HepG2 (cell line): Measurements from ENCODE around the gene SLC48A1. TPM values are rescaled to one million over a fixed set of nuclear protein-coding genes. Genes with fewer than 3 reads are reported as not detected.

ENCODE experiments used
- ARID3A ChIP-seq: IDR thresholded peaks from 2 replicates; pipeline ENCODE4 v1.6.1; 2012; ENCODE audit warnings: low read depth, low read length, improper control_type of control experiment
- DR1 ChIP-seq: sonication (generic); formaldehyde crosslinking; IDR thresholded peaks from 2 replicates; pipeline ENCODE4 v1.8.0; 2021; ENCODE audit warnings: mild to moderate bottlenecking, missing genetic modification reagents, inconsistent platforms
- HOMEZ ChIP-seq: IDR thresholded peaks from 2 replicates; pipeline ENCODE4 v1.6.1; 2016; ENCODE audit warnings: low read depth
- MYC ChIP-seq: sonication (generic); formaldehyde crosslinking; IDR thresholded peaks from 2 replicates; pipeline ENCODE4 v1.9.0; 2021; ENCODE audit warnings: missing genetic modification reagents, borderline replicate concordance
- RAD21 ChIP-seq: fragments of 450-650 bp; formaldehyde crosslinking; IDR thresholded peaks from 2 replicates; pipeline ENCODE4 v1.5.0; 2020; ENCODE audit warnings: mild to moderate bottlenecking
- RERE ChIP-seq: IDR thresholded peaks from 2 replicates; pipeline ENCODE4 v1.6.1; 2016; ENCODE audit warnings: low read depth, missing genetic modification reagents, missing compliant biosample characterization
- RNF219 ChIP-seq: sonication (generic); formaldehyde crosslinking; IDR thresholded peaks from 2 replicates; pipeline ENCODE4 v1.5.0; 2020; ENCODE audit warnings: mild to moderate bottlenecking, missing genetic modification reagents
- SMYD3 ChIP-seq: sonication (generic); formaldehyde crosslinking; IDR thresholded peaks from 2 replicates; pipeline ENCODE4 v1.8.1; 2023; ENCODE audit warnings: mild to moderate bottlenecking, missing genetic modification reagents
- TGIF2 ChIP-seq: IDR thresholded peaks from 2 replicates; pipeline ENCODE4 v1.6.1; 2016; ENCODE audit warnings: control low read depth, missing compliant biosample characterization
- ZBTB25 ChIP-seq: IDR thresholded peaks from 2 replicates; pipeline ENCODE4 v1.6.1; 2018; ENCODE audit warnings: missing genetic modification reagents
- ZBTB3 ChIP-seq: sonication (generic); formaldehyde crosslinking; IDR thresholded peaks from 2 replicates; pipeline ENCODE4 v1.4.0; 2020; ENCODE audit warnings: low read depth, mild to moderate bottlenecking, moderate library complexity, missing genetic modification reagents, borderline replicate concordance
- ZBTB8A ChIP-seq: sonication (generic); formaldehyde crosslinking; IDR thresholded peaks from 2 replicates; pipeline ENCODE4 v1.4.0; 2020; ENCODE audit warnings: mild to moderate bottlenecking, low read depth, missing genetic modification reagents, borderline replicate concordance
- ZNF124 ChIP-seq: sonication (generic); formaldehyde crosslinking; IDR thresholded peaks from 2 replicates; pipeline ENCODE4 v1.4.0; 2020; ENCODE audit warnings: missing genetic modification reagents
- ZNF263 ChIP-seq: sonication (generic); formaldehyde crosslinking; IDR thresholded peaks from 2 replicates; pipeline ENCODE4 v1.4.0; 2020; ENCODE audit warnings: missing genetic modification reagents
- ZNF382 ChIP-seq: sonication (generic); formaldehyde crosslinking; IDR thresholded peaks from 2 replicates; pipeline ENCODE4 v1.5.0; 2020; ENCODE audit warnings: missing genetic modification reagents, mild to moderate bottlenecking, borderline replicate concordance
- ZNF468 ChIP-seq: sonication (generic); formaldehyde crosslinking; IDR thresholded peaks from 2 replicates; pipeline ENCODE4 v1.8.0; 2022; ENCODE audit warnings: mild to moderate bottlenecking, moderate library complexity, missing genetic modification reagents
- ZNF777 ChIP-seq: sonication (generic); formaldehyde crosslinking; IDR thresholded peaks from 2 replicates; pipeline ENCODE4 v1.4.0; 2020; ENCODE audit warnings: missing genetic modification reagents
- polyA plus RNA-seq, 8 experiments: library from polyadenylated mRNA; depleted of rRNA in 3 of 8; stranded (reverse) in 7 of 8; unstranded in 1 of 8; fragments of >200 nt; fragmentation: Illumina TruSeq in 4 of 8; extraction: Trizol in 4 of 8; gene quantifications; 2 replicates each; pipeline versions ENCODE4 v1.2.1 to v1.2.3, GENCODE V29; 2011 to 2016; ENCODE audit warnings: low read depth in 4 of 8, missing spikeins in 1 of 8, mixed read lengths in 1 of 8; ENCODE audit not compliant: insufficient read depth in 1 of 8
- total RNA-seq, 5 experiments: library from RNA; depleted of rRNA; stranded (reverse); fragments of >200 nt; fragmentation: Illumina TruSeq; extraction: Trizol; gene quantifications; 2 replicates each; pipeline ENCODE4 v1.2.3, GENCODE V29; 2016; ENCODE audit warnings: low read depth in 1 of 5

Gene SLC48A1
- total and polyA plus RNA-seq, 2 of the 13 experiments (the other 11 are each of a cell fraction or from before 2014, with no cell fraction given): 2.2 to 3.7 TPM

- no peak for TF ChIP-seq ZBTB3 (CRISPR knock-in tag)
- TF ChIP-seq ZNF777: no peak
- TF ChIP-seq DR1 (CRISPR knock-in tag): no peak
- peak; percentile 60; the same call in 1 of the 2 replicates for TF ChIP-seq RAD21 (CRISPR knock-in tag)
- TF ChIP-seq ARID3A: no peak
- TF ChIP-seq ZBTB25: peak; percentile 72; the same call in 1 of the 2 replicates
- no peak for TF ChIP-seq ZNF124 (CRISPR knock-in tag)
- TF ChIP-seq ZNF263 (CRISPR knock-in tag): peak; percentile 70; the same call in 1 of the 2 replicates
- no peak for TF ChIP-seq TGIF2
- TF ChIP-seq RERE (CRISPR knock-in tag): no peak
- TF ChIP-seq ZNF468 (CRISPR knock-in tag): no peak
- TF ChIP-seq RNF219 (CRISPR knock-in tag): no peak; the same call in 1 of the 2 replicates
- TF ChIP-seq SMYD3: no peak
- peak; percentile 43; the same call in 1 of the 2 replicates for TF ChIP-seq MYC (CRISPR knock-in tag)
- TF ChIP-seq HOMEZ: no peak
- no peak for TF ChIP-seq ZNF382 (CRISPR knock-in tag)
- TF ChIP-seq ZBTB8A (CRISPR knock-in tag): no peak
These were observed 46.3 kb downstream of the SLC48A1 start (continued) for GRCh38 chr12:47819138-47819895.
